Posterior vena cava (tissue), 2 donors: ENCODE data around the gene CEL. TPM values are rescaled to one million over a fixed set of nuclear protein-coding genes. Genes with fewer than 3 reads are reported as not detected.
A peak's percentile ranks its signal among the peaks of the same experiment; 100 is the strongest.

Source experiments
- DNase-seq: peaks from one replicate; pipeline ENCODE4 v3.0.0-alpha.2; 2020; ENCODE audit warnings: low spot score
- intact Hi-C, 2 donors: fragments of 100-400 bp; cut with DNase I; formaldehyde crosslinking; loops; one replicate each; pipeline versions ENCODE4 v1.14.1 to v1.14.2; 2022 to 2023
- total RNA-seq, 2 donors: library from RNA; stranded (reverse); fragmentation: NEBNext Ultra II Directional; extraction: Animal tissue kit (Norgen Biotek cat#: 25700); gene quantifications; one replicate each; pipeline ENCODE4 v1.2.1, GENCODE V29; 2021
- donor health status: DM: yes; HTN: yes; CAD: no.
- donor health status: DM: yes; HTN: yes; CAD: no.

Gene CEL
- total RNA-seq, 2 donors from 2014 or later, result 0.51 to 2.8 TPM

- intact Hi-C loops, result no loop called here
- peak; percentile 59 for DNase-seq
These were observed 50.3 kb downstream of the CEL start for GRCh38 chr9:133111808-133112662.

DNA sequence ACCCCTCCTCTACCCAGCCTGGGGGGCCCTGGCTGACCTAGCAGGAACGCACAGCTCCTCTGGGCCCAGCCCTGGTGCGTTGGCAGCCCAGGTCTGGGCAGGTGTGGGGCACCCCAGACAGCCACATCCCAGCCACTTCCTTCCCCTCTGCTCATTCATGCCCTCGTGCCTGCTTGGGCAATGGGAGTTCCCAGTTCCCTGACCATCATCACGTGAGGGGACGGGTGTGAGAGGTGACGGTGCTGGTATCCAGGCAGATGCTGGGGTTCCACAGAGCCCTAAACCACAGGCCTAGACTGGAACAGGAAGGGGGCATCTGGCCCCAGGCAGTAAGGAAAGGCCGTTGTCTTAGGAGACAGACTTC, 50.9 kb downstream of the CEL start:
- peak; percentile 93 for DNase-seq
- intact Hi-C loops, result no loop called here

GRCh38 chr9:133113163-133113948, 51.6 kb downstream of the CEL start:
- peak; percentile 89 for DNase-seq
- intact Hi-C loops, result no loop called here

DNA sequence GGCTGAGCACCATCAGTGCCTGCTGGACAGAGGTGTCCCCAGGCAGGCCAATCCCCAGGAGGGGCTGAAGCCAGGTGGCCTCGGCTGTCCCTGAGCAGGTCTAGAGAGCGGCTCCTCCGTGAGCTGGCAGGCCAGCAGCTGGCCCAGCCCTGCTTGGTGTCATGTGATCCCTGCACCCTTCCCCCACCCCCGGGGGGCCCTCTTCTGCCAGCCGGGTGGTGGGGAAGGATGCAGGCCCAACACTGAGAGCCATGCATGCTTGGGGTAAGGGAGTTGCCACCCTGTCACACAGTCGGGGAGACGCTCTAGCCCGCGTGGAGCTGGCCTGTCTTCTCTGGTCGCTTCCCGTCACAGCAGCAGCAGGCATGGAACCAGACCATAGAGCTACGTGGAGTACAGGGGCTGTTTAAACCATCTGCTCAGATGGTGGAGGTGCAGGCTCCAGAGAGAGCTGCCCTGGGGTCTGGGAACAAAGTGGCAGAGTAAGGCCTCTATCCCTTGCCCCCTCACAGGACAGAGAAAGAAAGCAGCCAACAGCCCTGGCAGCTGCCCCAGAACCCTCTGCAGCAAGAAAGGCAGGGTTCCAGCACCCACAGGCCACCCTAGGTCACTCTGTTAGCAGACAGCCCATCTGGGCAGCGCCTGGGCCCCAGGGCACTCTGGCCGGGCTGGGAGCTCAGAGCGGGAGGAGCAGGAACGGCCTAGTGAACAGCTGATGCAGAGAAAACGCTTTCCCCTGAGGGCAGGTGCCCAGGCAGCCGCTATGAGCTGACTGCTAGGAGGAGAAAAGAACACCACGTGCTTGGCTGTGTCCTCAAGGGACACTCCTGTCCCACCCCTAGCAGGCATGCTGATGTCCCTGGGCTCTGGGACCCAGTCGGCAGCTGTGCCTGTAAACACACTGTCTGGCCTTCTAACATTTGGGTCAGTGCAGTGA, 52.4 kb downstream of the CEL start:
- intact Hi-C loops, result no loop called here
- peak; percentile 81 for DNase-seq

DNA sequence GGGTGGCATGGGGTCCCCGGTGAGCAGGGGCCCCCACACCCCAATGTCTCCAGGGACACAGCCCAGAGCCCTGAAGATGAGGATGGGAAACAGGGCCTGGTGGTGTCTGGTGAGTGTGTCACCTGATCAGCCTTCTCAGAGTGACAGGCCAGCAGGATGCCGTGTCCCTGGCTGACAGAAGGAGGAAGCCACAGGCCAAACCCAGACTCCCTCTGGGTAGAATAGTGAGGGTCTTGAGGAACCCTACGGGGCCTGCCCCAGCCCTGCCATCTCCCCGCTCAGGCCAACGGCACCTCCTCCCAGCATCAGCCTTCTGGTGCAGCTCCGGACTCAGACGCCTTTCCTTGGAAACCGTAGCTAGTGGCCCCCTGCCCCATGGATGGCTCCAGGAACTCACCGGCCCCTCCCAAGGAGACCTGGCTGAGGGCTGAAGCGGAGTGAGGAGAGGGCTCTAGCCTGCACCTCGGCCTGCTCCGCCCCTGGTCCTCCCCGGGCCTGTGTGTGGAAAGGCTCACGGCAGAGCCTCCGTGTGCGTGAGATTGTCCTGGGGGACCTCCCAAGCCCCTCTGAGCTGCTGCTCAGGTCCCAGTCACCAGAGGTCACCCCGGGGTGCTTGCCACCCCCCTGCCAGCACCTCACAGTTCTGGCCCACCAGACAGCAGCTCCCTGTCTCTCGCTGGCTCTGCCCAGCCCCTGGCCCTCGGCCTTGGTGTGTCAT, 53.3 kb downstream of the CEL start:
- intact Hi-C loops, result no loop called here
- peak; percentile 78 for DNase-seq

- DNase-seq, result peak; percentile 64
- intact Hi-C loops, result loop anchor here in 1 of 2 donors (1.0 kb wide), 1 partner anchor 28 kb away; no protein-coding TSS in a partner anchor
These were observed 54.0 kb downstream of the CEL start for GRCh38 chr9:133115604-133116345.

- peak; percentile 69 for DNase-seq
- intact Hi-C loops, result loop anchor here in 1 of 2 donors (1.0 kb wide), 1 partner anchor 27 kb away; no protein-coding TSS in a partner anchor
These were observed 54.8 kb downstream of the CEL start for GRCh38 chr9:133116346-133117231.

- intact Hi-C loops, result no loop called here
These were observed 55.7 kb downstream of the CEL start for GRCh38 chr9:133117271-133118178.

DNA sequence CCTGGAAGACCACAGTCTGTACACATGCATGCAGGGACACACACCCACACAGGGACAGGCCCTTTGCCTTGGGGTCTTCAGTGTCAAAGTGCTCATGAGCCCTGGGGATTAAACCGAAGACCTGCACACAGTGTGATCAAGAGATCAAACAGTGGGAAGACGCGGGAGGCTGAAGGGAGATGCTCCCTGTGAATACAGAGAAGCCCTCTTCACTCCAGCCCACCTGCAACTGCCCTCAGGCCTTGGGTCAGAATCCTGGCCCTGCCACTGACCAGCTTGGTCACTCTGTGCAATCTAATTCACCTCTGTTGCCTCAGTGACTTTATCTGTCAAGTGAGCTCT, 56.4 kb downstream of the CEL start:
- intact Hi-C loops, result no loop called here
- DNase-seq, result no peak

More at GRCh38 chr9:133117271-133118178, 55.7 kb downstream of the CEL start:
- peak; percentile 90 for DNase-seq

DNA sequence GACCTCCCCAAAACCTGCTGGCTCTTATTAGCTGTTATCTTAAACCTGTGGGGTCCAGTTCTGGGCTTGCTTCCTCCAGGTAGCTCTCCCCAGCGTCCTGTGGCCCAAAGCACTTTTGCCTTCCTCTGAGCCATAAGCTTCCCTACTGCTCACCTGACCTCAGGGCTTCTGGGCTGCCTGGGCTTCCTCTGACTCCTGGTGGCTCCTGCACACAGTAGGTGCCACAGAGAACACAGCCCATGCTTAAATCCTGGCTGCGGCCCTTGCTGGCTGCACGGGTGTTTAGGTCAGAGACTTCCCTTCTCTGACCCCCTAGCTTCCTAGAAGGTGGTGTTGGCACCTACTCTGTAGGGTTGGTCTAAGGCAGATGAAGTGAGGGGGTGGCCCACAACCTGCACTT, 56.8 kb downstream of the CEL start:
- intact Hi-C loops, result no loop called here
- no peak for DNase-seq

DNA sequence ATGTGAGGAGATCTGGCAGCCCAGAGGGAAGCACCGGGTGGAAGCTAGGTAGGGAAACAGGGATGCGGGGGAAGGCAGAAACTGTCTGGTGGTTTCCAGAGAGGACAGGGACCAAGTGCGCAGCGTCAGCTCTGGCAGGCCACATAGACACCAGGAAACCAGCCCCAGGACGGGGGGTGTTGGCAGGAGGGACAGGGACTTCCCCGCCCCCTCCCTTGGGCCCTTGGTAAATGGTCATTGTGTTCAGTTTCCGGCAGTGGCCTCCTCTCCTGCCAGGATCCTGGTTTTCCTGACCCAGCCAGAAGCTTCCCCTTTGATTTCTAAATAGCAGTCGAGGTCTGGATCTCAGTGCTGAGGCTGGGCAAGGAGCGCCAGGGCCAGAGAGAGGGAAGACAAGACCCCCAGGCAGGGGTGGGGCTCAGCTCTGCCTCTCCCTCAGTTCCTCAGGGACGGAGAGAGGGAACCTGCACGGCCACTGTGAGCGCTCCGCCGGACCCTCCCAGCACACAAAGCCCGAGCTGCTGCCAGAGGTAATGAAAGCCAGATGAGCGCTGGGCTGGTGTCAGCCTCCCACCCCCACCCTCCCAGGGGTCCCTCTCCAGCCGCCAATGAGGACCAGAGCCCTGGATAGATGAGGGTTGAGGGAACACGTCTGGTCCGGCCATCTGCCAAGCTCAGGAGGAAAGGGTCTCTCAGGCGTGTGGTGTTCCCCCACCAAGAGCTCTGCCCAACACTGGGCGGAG, 57.5 kb downstream of the CEL start:
- intact Hi-C loops, result loop anchor here in 1 of 2 donors (1.0 kb wide), 1 partner anchor 29 kb away; no protein-coding TSS in a partner anchor
- DNase-seq, result no peak

GRCh38 chr9:133119846-133120500, 58.2 kb downstream of the CEL start:
- intact Hi-C loops, result loop anchor here in 1 of 2 donors (1.0 kb wide), 1 partner anchor 28 kb away; no protein-coding TSS in a partner anchor
- DNase-seq, result no peak

- intact Hi-C loops, result no loop called here
- no peak for DNase-seq
These were observed 58.9 kb downstream of the CEL start for GRCh38 chr9:133120501-133121197.
